HG02981 (cell line): ENCODE measurements around the gene OR6B1.
"Not testable (repeated sequence)": the region's sequence is repeated elsewhere in the genome, so short reads cannot be mapped to it uniquely, and the experiment has no call there.

Experiments used
- ATAC-seq: cut with Tn5 transposase; IDR thresholded peaks from one replicate; pipeline ENCODE4 v1.9.1; 2021; ENCODE audit warnings: mild to moderate bottlenecking, moderate library complexity; ENCODE audit not compliant: unreplicated experiment

Gene OR6B1

DNA sequence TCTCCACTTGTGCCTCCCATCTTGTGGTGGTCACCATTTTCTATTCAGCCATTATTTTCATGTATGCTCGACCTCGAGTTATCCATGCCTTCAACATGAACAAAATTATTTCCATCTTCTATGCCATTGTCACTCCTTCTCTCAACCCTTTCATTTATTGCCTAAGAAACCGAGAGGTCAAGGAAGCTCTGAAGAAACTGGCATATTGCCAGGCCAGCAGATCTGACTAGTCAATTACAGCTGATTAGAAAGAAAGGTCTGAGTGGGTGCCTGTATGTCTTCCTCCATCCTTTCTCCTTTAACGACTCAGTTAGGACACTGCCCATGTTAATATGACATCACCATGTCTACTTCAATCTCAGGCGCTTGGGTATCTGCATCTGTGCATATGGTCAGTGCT is 4.6 kb downstream of the OR6B1 start:
- no peak for ATAC-seq

- no peak for ATAC-seq
Observed at GRCh38 chr7:144006029-144006691, 6.0 kb downstream of the OR6B1 start.

DNA sequence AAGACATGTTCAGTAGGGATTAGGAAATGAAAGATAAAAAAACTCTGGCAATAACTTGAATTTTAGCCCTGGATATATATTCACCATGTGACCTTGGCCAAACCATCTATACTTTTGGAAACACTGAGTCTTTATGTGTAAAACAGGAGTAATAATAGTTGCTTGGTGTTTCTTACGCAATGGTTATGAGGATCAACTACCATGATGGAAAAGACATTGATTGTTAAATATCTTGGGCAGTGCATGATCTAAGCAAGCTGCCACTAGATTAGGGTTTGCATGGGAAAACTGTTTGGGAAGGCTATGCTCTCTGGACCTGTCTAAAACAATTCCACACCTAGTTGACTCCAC is 6.5 kb downstream of the OR6B1 start:
- no peak for ATAC-seq

- no peak for ATAC-seq
Observed at GRCh38 chr7:144009361-144009760, 9.2 kb downstream of the OR6B1 start.

DNA sequence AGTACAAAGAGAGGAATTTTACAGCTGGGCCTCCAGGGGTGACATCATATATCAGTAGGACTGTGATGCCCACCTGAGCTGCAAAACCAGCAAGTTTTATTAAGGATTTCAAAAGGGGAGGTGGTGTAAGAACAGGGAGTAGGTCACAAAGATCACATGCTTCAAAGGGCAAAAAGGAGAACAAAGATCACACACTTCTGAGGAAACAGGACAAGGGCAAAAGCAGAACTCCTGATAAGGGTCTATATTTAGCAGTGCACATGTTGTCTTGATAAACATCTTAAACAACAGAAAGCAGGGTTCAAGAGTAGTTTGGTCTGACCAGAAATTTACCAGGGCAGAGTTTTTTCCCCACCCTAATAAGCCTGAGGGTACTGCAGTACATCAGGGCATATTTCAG is 9.9 kb downstream of the OR6B1 start:
- not testable (repeated sequence) for ATAC-seq

- ATAC-seq, result not testable (repeated sequence)
Observed at GRCh38 chr7:144010821-144011220, 10.7 kb downstream of the OR6B1 start.

DNA sequence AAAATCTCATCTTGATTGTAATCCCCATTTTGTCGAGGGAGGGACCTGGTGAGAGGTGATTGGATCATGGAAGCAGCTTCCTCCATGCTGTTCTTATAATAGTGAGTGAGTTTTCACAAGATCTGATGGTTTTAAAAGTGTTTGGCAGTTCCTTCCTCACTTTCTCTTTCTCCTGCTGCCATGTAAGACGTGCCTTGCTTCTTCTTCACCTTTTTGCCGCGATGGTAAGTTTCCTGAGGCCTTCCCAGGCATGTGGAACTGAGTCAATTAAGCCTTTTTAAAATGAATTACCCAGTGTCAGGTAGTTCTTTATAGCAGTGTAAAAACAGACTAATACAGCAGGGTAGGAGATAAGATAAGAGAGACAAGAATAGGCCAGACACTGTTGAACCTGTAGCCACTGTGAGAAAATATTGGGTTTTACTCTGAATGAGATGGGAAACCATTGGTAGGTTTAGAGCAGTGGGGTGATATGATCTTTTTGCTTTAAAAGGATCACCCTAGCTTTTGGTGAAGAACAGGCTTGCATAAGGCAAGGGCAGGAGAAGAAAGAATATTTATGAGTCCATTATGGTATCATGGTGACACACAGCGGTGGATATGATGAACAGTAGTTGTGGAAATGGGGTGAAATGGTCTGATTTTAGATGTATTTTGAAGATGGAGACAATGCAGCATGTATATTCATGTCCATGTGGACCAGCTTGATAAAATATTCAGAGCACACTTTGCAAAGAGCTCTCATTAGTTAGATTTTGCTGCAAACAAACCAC is 11.5 kb downstream of the OR6B1 start:
- no peak for ATAC-seq

DNA sequence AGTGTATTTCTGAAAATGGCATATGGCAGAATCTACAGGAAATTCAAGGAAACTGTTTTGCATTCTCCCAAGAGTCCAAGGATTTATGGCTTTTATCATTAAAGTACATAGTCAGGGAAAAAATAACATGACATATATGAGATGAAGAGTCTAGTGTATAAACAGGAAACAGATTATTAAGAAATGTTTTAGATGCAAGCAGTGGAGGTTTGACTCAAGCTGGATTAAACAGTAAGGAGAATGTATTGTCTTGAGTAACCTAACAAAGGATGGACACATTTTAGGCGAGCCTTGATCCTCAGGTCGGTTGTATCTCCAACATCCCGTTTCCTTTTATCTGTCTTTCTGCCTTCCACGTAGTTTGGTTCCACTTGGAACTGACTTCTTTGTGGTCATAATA is 17.9 kb downstream of the OR6B1 start:
- ATAC-seq, result no peak

DNA sequence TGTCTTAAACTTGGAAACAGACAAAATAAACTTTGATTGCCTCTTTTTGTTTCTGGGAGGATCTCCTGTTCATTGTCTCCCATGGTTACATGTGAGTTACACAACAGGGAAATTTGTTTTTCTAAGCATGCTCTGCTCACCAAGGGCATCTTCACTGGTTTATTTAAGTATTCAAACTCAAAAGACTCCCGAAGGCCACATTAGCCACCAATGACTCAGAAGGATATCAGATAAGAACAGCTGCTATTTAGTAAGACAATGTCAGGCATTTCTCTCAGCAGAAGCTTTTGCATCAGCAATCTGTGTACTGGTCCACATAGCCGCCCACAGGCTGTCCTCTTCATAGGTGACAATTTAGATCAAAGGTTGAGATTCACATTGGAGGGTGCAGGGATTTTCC is 19.3 kb downstream of the OR6B1 start:
- ATAC-seq, result no peak

DNA sequence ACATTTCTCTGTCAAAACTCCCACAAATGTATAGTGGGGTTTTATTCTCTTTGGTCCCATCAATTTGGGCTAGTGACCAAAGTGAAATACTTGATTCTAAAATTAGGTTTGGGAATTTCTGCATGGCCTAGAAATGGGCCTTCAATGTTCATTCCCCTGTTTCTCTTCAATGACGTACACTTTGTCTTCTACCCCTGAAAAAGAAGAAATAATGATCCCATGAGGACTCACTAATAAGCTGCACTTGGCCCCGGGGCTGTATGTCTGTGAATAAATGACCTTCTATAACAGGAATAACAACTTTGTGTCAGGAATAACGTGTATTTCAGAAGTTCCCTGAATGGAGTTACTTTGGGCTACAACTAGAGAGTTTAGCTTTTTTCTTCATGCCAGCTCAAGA is 20.2 kb downstream of the OR6B1 start:
- ATAC-seq, result no peak

- ATAC-seq, result no peak
Observed at GRCh38 chr7:144022169-144022568, 22.0 kb downstream of the OR6B1 start.

DNA sequence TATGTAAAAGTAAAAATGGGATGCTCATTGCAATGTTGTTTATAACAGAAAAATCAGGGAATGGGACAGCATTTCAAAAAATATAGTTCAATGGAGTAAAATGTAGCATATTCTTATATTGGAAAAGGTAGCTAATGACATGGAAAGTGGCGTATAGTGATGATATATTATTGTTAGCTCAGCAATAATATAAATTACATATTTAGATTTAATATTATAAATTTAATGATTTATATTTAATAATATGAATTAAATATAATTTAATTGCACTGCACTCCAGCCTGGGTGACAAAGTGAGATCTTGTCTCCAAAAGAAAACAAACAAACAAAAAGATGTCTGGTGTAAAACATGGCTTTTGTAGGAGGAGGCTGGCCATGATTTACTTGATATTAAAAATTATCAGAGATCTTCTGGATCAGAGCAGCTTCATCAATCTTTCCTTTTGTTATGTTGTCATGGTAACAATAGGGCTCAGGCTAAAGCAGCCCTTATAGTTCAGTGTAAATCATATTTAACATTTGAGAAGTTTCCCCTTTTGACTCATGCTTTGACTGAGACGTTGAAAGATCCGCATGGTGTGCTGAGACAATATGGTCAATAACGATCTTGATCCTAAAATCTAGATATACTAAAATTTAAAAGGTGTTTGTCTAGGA is 23.2 kb downstream of the OR6B1 start:
- ATAC-seq, result no peak

- ATAC-seq, result no peak
Observed at GRCh38 chr7:144024213-144024612, 24.1 kb downstream of the OR6B1 start.

- no peak for ATAC-seq
Observed at GRCh38 chr7:144026203-144026883, 26.2 kb downstream of the OR6B1 start.

- ATAC-seq, result no peak
Observed at GRCh38 chr7:144027070-144027469, 26.9 kb downstream of the OR6B1 start.

GRCh38 chr7:144027974-144028373 is 27.9 kb downstream of the OR6B1 start:
- ATAC-seq, result no peak

DNA sequence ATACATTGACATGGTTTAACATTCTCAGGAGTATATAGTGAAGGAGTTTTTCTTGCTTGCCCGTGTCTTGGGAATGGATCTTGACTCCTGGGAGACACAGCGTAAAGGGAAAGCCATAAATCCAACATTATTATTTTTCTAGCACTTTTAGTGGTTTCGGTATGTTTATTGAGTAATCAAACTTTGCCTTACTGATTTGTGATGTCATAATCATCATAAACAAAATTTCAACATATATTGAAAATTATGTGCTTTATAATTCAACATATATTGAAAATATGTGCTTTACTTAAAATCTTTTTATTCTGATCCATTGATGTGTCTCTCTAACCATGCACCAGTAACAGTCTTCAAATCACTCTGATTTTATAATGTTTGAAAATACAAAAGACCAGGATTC is 28.4 kb downstream of the OR6B1 start:
- no peak for ATAC-seq

GRCh38 chr7:144032516-144032915 is 32.4 kb downstream of the OR6B1 start:
- ATAC-seq, result no peak

- ATAC-seq, result no peak
Observed at GRCh38 chr7:144032985-144033709, 33.0 kb downstream of the OR6B1 start.

DNA sequence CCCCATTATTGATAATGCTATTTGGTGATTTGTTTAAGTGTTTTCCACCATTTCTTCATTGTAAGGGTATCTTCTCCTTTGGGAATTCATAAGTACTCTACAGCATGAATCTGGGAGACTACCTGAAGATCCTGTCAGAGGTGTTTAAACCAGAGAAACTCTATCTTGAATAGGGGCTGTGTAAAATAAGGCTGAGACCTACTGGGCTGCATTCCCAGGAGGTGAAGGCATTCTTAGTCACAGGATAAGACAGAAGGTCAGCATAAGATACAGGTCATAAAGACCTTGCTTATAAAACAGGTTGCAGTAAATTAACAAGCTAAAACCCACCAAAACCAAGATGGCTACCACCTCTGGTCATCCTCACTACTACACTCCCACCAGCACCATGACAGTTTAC is 35.3 kb downstream of the OR6B1 start:
- no peak for ATAC-seq

DNA sequence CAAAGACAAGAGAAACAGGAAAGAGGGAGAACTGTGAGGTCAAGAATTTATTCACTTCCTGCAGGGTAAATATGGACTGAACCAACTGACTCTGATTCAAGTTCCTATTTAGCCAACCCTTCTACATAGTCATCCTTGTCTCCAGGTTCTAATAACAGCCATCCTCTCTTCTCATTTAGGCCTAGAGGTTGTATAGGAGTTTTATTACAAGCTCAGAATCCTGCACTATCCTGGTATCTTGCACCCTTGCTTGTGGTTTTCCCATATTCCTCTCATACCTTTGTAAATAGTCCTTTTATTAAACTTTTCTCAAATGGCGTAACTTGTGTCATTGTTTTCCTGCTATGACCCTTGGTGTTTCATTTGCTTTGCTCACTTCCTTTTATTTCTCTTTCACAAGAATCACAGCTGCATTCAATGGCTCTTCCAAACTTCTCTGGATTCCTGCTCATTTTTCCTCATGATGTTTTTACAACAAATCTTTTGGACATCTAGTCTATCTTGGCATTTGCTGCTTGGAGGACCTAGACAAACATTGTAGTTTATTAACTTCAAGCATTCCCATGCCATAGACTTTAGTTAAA is 36.3 kb downstream of the OR6B1 start:
- no peak for ATAC-seq
